ENCODE results near the gene CPXM1.
A peak's percentile ranks its signal among the peaks of the same experiment; 100 is the strongest.

CPXM1 gene

GRCh38 chr20:2762578-2763131 is 37.8 kb downstream of the CPXM1 start:
- DNase-seq = no peak

GRCh38 chr20:2761885-2762284 is 38.5 kb downstream of the CPXM1 start:
- no peak for DNase-seq

DNA sequence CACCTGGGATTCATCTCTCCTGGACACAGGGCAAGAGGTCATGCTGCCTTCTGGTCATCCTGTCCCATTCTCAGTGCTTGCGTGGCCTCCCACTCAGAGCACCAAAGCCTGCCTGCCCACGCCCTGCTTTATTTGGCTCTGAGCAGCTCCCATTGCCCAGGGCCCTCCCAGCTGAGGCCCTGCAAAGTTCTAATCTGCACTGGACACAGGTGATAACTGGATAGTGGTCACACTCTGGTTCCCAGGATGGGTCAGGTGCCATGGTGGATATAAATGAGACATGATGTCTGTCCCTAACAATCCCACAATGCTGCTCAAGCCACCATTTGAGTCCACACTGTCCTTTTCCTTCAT is 39.5 kb downstream of the CPXM1 start:
- DNase-seq = no peak

- DNase-seq = no peak
Observed at GRCh38 chr20:2760297-2760951, 40.0 kb downstream of the CPXM1 start.

GRCh38 chr20:2759603-2760296 is 40.7 kb downstream of the CPXM1 start:
- no peak for DNase-seq

DNA sequence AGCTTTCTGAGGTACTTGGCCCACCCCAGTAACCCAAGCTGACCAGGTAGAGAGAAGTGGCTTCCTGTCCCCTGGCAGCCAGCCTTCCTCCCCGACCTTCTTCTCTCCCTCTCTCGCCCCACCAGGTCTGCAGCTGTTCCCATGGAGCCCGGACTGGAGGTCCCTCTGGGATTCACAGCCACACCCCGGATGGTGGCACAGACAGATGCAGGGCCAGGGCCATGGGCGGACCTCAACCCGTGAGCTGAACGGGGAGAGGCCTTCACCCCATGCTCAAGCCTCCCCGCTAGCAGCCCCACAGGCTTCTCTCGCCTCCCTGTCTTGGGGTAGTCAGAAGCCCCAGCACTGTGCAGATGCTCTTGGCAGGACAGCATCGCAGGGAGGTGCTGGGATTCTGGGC is 41.3 kb downstream of the CPXM1 start:
- DNase-seq = no peak

DNA sequence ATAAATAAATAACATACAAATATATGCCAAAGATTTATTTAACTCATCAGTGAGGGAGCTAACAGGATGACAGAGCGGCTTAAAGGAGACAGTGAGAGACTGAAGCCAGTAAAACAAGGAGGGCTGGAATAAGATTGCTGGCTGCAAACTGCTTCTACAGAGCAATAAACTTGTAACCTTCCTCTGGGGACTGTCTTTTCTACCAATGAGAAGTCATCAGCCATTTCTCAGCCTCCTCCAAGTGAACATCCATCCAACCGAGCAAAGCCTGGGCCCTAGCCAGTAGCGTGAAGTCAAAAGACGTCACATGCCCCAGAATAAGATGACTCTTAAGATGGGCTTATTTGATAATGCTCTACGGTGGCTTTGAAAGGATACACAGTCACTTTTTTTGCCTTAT is 42.5 kb downstream of the CPXM1 start:
- DNase-seq = no peak

DNA sequence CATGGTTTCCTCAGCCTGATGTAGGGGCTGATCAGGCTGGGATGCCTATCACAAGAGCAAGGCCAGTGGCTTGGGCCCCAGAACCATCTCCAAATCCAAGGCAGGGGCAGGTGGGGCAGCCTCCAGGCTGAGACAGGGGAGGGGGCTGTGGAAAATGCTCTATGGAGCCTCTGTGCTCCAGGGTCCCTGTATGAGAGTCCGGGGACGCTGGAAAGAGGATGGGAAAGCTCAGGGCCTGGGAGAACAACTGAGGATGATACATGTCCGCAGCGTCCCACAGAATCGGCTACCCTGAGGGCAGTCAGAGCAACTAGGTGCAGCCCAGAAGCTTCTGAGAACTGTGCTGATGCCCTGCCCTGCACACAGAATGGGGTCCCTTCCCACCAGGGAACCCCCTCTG is 43.4 kb downstream of the CPXM1 start:
- DNase-seq = no peak

- DNase-seq = peak; percentile 55
Observed at GRCh38 chr20:2756056-2756611, 44.3 kb downstream of the CPXM1 start.

- no peak for DNase-seq
Observed at GRCh38 chr20:2755451-2756055, 44.9 kb downstream of the CPXM1 start.

GRCh38 chr20:2754424-2754823 is 46.0 kb downstream of the CPXM1 start:
- DNase-seq = no peak

DNA sequence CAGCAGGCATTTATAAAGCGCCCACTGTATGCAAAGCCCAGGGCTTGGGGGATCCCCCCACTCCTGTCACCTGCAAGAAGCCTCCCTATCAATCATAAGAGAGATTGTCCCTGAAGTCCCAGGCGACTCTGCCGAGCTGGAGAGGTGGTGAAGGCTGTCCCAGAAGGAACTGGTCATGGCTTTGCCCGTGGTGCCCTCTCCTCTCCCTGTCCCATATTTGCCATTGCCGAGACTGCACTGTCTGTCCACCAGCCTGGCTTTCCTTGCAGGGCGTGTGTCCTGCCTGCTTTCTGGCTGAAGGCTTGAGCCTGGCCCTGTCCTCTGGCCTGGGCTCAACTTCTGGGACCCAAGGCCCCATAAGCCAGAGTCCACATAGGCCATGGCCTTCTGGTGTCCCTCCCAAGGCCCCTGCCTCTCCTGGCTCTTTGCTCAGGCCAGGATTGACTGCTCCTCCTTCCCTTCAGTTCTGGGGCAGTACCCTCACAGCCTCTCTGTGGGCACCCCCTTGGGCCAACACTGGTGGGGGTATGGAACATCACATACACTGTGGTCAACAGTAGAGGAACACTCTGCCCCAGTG is 46.9 kb downstream of the CPXM1 start:
- DNase-seq = no peak

DNA sequence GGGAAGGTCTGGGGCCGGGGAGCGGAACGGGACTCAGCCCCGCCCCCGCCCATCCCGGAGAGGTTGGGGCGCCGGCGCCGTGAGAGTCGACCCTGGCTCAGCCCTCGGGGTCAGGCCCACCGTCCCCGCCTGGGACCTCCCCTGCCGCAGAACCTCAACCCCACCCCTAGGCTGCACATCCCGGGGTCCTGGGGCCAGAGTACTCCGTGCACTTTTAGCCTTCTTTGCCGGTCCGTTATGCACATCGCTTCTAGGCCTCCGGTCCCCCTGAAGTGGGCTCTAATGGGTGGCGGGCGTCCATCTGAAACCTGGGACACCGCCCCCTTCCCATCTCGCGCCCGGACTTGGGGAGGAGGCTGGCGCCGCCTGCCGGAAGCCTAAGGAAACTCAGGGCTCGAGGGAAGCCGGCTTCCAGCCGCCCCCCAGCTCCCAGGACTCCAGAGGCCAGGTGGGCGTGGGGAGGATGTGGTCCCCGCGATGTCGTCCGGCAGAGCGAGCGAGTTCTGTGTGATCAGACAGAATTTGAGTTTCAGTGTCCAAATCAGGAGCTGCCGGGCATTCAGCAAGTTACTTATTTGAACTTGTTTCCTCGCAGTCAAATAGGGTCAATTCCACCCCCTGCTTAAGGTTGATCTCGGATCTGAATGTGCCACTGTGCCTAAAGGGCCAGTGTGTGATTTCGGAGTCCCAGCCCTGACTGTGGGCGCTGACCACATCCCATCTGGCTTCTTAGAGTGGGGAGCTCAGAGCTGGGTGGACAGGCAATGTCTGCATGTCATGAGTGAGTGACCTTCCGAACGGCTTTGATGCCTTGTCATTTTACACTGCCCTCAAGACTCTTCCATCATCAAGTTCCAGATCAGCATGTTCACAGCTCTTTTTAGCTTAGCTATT is 47.6 kb downstream of the CPXM1 start:
- peak; percentile 40 for DNase-seq

GRCh38 chr20:2751878-2752566 is 48.4 kb downstream of the CPXM1 start:
- DNase-seq = no peak

DNA sequence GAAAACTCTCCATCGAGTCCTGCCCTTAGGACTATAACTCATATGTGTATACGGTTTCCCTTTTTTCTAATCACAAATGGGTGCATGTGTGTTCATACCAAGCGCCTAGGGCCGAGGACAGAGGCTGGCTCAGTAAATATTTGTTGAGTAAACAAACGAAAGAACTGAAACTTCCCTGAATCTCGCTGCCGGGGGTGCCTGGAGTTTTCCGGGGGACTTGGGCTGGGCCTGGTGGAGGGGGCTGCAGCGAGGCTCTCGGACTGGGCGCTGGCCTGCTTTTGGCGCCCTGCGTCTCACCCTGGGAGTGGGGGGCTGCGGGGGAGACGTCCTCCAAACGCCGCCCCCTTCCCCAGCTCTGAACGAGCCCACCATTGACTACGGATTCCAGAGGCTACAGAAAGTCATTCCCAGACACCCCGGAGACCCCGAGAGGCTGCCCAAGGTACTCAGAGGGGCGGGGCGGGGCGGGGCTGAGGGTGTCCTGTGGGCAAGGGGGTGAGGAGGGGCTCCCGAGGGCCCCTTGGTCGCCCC is 49.0 kb downstream of the CPXM1 start:
- no peak for DNase-seq

GRCh38 chr20:2750491-2751251 is 49.8 kb downstream of the CPXM1 start:
- peak; percentile 31 for DNase-seq

GRCh38 chr20:2749951-2750490 is 50.4 kb downstream of the CPXM1 start:
- DNase-seq = no peak

DNA sequence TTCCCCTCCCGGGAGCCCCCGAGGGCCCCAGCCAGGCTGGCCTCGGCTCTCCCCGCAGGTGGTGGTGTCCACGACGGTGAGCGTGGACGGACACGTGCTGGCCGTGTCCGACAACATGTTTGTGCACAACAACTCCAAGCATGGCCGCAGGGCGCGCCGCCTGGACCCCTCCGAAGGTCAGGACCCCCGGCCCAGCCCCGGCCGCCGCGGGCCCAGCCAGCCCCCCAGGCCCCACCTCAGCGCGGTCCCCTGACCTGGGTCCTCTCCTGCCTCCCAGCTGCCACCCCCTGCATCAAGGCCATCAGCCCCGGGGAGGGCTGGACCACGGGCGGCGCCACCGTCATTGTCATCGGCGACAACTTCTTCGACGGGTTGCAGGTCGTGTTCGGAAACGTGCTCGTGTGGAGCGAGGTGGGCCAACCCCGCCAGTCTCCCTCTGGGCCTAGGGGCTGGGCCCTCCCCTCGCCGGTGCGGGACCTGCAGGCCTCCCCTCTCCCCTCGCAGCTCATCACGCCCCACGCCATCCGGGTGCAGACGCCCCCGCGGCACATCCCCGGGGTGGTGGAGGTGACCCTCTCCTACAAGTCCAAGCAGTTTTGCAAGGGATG is 51.0 kb downstream of the CPXM1 start:
- DNase-seq = no peak

DNA sequence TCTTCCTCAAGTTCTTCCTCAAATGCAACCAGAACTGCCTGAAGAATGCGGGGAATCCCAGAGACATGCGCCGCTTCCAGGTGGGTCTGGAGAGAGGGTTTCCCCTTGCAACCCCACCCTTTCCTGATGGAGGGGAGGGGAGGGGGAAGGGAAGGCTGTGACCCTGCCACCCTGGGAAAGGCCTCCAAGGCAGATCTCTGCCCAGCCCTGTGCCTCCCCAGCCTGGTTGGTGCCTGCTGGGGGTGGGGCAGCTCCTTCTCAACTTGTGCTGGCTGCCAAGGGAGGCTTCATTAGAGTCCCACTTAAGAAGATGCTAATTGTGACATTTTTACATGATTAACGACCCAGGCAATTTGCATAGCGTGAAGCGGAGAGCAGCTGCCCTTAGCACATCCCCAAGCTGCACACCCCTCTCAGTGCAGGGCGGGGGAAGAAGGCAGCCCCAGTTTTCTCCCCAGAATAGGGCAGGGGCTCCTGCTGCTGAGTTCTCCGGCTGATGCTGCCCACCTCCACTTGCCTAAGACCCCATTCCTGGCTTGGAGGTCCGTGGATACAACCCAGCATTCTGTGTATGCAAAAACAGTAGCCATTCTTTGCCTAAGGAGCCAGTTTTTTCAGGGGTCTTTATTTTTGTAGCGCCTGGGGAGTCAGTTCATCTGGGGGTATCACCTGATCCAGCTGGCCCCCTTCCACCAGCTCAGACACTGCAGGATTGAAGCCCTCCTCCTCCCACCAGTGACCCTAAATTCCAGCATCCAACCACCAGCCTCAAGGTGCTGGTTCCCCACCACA is 51.7 kb downstream of the CPXM1 start:
- no peak for DNase-seq
